ENCODE data around the gene RBM18.

DNA sequence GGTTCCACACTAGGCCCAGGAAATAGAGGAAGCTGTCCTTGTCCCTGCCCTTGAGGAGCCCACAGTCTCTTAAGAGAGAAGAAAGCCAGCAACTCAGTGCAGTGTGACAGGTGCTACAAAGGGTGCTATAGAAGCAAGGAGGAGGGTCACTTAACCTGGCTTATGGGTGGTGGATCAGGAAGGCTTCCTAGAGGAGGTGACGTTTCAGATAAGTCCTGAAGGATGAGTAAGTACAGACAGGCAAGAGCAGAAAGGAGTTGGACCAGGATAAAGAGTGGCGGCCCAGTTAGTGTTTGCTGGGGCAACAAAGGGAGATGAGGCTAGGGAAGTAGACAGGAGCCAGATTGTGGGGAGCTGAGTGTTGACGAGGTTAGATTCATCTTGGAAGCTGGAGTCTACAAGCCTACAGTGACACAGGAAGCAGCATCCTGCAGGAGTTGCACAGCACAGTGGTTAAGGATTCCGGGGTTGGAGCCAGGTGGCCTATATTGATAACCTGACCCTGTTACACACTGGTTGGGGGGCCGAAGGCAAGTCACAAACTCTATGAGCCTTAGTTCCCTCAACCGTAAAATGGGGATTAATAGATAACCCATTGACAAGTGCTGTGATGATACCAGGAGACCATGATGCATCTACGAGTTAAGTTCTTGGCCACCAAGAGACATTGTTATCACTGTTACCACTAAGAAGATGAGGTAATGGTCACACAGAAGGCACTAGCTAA, 30.5 kb downstream of the RBM18 start:
- no peak for TF ChIP-seq EZH2 (IDR thresholded peaks at IDR 0.05; ENCODE audit: borderline replicate concordance, insufficient read depth, low read depth, low read length, poor library complexity, severe bottlenecking)
- TF ChIP-seq, protein P1, sequence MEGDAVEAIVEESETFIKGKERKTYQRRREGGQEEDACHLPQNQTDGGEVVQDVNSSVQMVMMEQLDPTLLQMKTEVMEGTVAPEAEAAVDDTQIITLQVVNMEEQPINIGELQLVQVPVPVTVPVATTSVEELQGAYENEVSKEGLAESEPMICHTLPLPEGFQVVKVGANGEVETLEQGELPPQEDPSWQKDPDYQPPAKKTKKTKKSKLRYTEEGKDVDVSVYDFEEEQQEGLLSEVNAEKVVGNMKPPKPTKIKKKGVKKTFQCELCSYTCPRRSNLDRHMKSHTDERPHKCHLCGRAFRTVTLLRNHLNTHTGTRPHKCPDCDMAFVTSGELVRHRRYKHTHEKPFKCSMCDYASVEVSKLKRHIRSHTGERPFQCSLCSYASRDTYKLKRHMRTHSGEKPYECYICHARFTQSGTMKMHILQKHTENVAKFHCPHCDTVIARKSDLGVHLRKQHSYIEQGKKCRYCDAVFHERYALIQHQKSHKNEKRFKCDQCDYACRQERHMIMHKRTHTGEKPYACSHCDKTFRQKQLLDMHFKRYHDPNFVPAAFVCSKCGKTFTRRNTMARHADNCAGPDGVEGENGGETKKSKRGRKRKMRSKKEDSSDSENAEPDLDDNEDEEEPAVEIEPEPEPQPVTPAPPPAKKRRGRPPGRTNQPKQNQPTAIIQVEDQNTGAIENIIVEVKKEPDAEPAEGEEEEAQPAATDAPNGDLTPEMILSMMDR (IDR thresholded peaks at IDR 0.05): no peak
